ENCODE results near the gene OPRL1. TPM values are rescaled to one million over a fixed set of nuclear protein-coding genes. Genes with fewer than 3 reads are reported as not detected.

OPRL1 gene
- polyA plus RNA-seq, 1 experiment: 0.86 TPM

DNA sequence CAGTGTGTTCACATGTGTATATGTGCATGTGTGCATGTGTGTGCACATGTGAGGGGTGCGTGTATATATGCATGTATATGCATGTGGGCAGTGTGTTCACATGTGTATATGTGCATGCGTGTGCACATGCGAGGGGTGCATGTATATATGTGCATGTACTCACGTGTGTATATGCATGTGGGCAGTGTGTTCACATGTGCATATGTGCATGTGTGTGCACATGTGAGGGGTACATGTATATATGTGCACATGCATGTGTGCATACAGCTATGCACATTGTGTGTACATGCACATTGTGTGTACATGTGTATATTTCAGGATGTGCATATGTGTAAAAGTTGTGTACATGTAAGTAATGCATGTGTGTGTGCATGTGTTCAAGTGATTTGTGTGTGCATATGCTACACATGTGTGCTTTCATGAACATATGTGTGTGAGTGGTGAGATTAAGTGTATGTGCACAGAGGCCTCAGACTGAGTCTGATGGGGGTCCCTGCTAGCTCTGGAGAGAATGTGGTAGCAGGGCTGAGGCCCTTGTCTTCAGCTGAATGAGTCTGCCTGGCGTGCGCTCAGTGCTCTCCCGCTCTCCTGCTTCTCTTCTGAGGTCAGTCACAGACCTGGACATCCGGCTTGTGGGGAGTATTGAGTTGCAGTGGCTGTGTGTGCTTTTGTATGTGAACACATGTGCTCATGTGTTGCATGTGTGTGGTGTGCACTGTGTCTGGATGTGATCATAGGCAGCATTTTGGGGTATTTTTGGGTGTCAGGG is 64.4 kb downstream of the OPRL1 start:
- H3K9me3 ChIP-seq (ENCODE audit: control insufficient read depth, insufficient read depth, low read length): peaks cover 29% of the 10 kb centered on the region
- POLR2A ChIA-PET: no interaction called here
- TF ChIP-seq, protein P1, sequence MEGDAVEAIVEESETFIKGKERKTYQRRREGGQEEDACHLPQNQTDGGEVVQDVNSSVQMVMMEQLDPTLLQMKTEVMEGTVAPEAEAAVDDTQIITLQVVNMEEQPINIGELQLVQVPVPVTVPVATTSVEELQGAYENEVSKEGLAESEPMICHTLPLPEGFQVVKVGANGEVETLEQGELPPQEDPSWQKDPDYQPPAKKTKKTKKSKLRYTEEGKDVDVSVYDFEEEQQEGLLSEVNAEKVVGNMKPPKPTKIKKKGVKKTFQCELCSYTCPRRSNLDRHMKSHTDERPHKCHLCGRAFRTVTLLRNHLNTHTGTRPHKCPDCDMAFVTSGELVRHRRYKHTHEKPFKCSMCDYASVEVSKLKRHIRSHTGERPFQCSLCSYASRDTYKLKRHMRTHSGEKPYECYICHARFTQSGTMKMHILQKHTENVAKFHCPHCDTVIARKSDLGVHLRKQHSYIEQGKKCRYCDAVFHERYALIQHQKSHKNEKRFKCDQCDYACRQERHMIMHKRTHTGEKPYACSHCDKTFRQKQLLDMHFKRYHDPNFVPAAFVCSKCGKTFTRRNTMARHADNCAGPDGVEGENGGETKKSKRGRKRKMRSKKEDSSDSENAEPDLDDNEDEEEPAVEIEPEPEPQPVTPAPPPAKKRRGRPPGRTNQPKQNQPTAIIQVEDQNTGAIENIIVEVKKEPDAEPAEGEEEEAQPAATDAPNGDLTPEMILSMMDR (IDR thresholded peaks at IDR 0.05; ENCODE audit: low read depth, low read length): no peak
- DNase-seq (ENCODE audit: low read depth, low spot score): no peak
- H3K4me3 ChIP-seq (ENCODE audit: low read depth, low read length): no peak overlapping the region
- CTCF ChIA-PET: no interaction called here
- H3K27me3 ChIP-seq (ENCODE audit: control insufficient read depth, insufficient read depth, low read length): peaks cover 8% of the 10 kb centered on the region
- no peak overlapping the region for H3K27ac ChIP-seq (ENCODE audit: low read depth, low read length)

DNA sequence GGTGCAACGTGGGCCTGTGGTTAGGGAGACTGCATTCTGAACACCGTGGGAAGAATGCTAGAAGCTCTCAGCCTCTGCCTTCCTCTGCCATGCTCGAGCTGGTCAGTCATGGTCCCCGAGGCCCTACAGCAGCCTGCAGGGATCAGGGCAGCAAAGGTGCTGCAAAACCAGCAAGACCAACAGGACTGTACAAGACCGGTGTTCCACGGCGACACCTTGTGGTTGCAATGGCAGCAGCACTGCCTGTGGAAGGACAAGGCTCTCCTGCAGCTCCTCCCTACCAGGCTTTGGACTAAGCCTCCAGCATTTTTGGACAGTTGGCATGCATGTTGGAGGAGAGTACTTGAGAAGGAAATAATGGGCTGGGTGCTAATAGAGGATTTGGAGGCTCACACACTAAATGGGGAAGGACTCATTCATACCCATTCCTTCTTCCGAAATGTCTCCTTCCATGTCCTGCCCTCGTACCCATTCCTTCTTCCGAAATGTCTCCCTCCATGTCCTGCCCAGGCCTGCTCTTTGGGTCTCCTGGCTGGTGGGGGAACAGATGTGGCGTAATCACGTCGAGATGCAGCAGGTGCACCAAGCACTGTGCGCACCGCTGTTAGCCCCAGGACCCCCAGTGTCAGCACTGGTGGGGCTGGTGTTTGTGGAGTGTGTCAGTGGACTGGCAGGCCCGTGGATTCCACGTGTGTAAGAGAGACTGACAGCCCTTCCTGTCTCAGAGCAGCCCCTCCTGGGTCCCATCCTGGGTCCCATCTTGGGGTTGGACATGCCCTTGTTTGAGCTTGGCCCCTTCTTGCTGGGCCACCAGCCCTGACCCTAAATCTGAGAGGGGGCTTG is 65.8 kb downstream of the OPRL1 start:
- no peak for DNase-seq (ENCODE audit: low read depth, low spot score)
- Histone ChIP-seq H3K27ac (ENCODE audit: low read depth, low read length) (no peak overlapping the region), H3K4me3 (ENCODE audit: low read depth, low read length) (no peak overlapping the region), H3K9me3 (ENCODE audit: control insufficient read depth, insufficient read depth, low read length) (peaks cover 32% of the 10 kb centered on the region), H3K27me3 (ENCODE audit: control insufficient read depth, insufficient read depth, low read length) (peaks cover 5% of the 10 kb centered on the region)
- ChIA-PET POLR2A (interaction anchor here (0.6 kb wide), 1 partner anchor 605 kb away, joined by 3 read pairs; no protein-coding TSS in a partner anchor), CTCF (no interaction called here)
- TF ChIP-seq, protein P1 (IDR thresholded peaks at IDR 0.05; ENCODE audit: low read depth, low read length): no peak

DNA sequence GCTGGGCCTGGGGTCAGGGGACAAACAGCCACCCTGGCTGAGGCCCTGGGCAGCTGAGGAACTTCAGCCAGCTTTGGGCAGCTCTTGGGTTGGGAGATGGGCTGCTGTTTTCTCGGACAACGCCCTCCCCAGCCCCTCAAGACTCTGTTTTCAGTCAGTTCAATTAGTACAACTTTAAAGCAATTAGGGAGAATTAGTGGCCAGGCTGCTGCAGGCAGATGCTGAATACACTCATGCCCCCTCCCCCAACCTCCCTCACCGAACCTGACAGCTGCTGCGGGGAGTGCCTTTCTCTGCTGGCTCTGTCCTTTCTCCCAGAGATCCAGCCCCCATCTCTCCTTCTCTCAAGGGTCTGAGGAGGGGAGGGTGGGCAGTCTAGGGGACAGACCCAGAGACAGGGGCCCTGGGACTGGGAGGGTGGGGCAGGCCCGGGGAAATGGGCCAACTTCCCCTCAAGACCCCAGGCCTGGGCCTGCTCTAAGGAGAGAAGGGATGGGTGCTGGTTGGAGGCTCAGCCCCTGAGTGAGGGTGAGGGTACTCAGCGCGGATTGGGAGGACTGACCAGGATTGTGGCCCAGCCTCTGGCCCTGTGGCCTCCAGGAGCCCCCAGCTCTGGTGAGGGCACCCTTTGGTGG is 66.5 kb downstream of the OPRL1 start:
- Histone ChIP-seq H3K27me3 (ENCODE audit: control insufficient read depth, insufficient read depth, low read length) (peaks cover 3% of the 10 kb centered on the region), H3K27ac (ENCODE audit: low read depth, low read length) (no peak overlapping the region), H3K9me3 (ENCODE audit: control insufficient read depth, insufficient read depth, low read length) (peaks cover 32% of the 10 kb centered on the region), H3K4me3 (ENCODE audit: low read depth, low read length) (no peak overlapping the region)
- ChIA-PET CTCF (no interaction called here), POLR2A (interaction anchor here (0.6 kb wide), 1 partner anchor 606 kb away, joined by 3 read pairs; no protein-coding TSS in a partner anchor)
- TF ChIP-seq, protein P1 (IDR thresholded peaks at IDR 0.05; ENCODE audit: low read depth, low read length): no peak
- DNase-seq (ENCODE audit: low read depth, low spot score): no peak

DNA sequence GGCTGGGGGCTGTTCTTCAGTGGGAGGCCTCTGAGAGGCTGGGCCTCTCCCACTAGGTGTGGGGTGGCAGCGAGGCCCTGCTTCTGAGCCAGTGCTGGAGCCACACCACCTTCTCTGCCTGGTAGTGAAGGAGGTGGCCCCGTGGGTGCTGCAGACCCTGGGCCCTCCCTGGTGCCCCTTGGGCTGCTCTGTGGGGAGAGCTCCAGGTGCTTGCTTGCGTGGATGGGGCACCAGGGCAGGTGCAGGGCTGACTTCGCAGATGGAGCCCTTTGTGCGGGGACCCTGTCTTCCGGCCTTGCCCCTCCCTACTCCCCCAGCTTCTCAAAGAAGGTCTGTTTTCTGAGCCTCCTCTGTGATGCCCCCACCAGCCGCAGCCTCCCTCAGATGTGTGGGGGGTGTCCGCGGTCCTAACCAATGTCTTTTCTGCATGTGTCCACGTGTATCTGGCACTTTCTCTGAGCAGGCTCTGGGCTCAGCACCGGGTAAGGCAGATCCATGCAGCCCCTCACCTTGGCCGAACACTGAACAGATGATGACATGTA is 67.1 kb downstream of the OPRL1 start:
- H3K27me3 ChIP-seq (ENCODE audit: control insufficient read depth, insufficient read depth, low read length): peaks cover under 1% of the 10 kb centered on the region
- ChIA-PET CTCF (no interaction called here), POLR2A (no interaction called here)
- H3K27ac ChIP-seq (ENCODE audit: low read depth, low read length): no peak overlapping the region
- DNase-seq (ENCODE audit: low read depth, low spot score): no peak
- H3K9me3 ChIP-seq (ENCODE audit: control insufficient read depth, insufficient read depth, low read length): peaks cover 32% of the 10 kb centered on the region
- H3K4me3 ChIP-seq (ENCODE audit: low read depth, low read length): no peak overlapping the region
- TF ChIP-seq, protein P1 (IDR thresholded peaks at IDR 0.05; ENCODE audit: low read depth, low read length): no peak
